Eye (tissue), 1 donor: ENCODE results near the gene TMEM271.
"Not testable (repeated sequence)": the region's sequence is repeated elsewhere in the genome, so short reads cannot be mapped to it uniquely, and the experiment has no call there.

ENCODE experiments used
- DNase-seq: peaks from one replicate; pipeline ENCODE4 v3.0.0-alpha.2; 2015

The TMEM271 gene

DNA sequence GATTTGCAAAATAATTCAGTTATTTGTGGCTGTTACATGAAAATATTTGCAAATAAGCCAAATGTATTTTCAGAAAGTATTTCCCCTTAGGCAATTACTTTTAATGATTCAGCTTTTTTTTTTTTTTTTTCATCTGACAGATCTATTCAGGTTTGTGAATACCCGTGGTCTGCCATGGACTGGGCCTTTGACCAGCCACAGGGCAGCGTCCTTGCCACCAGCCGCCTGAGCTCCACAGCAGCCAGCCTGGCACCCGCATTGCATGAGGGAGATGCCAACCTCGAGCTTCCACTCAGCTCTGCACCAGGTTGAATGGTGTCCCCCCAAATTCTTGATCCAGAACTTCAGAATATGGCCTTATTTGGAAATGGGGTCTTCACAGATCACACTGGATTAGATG, 14.7 kb downstream of the TMEM271 start:
- DNase-seq = no peak

DNA sequence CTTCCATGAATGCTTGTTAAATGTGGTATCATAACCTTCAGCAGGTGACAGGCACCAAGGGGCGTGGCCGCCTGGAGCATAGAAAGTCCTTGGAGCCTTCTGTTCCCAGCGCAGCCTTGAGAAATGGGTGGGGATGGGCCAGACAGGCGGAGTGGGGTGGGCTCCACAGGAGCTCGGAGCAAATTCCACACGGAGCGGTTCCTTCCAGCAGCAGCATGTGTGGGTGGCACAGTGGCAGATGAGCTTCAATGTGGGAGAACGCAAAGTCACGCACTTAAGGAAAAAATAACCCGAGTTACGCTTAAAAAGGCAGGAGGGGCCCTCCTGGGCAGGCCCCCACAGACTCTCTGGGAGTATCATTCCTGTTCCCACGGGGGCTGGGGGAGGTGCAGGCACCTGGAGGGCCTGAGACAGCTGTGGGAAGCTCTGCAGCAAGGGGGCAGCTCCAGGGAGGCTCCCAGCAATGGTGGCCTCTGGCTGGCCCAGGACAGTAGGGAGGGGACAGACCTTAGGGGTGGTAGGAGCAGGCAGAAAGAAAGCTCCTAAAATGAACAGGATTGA, 15.3 kb downstream of the TMEM271 start:
- no peak for DNase-seq

DNA sequence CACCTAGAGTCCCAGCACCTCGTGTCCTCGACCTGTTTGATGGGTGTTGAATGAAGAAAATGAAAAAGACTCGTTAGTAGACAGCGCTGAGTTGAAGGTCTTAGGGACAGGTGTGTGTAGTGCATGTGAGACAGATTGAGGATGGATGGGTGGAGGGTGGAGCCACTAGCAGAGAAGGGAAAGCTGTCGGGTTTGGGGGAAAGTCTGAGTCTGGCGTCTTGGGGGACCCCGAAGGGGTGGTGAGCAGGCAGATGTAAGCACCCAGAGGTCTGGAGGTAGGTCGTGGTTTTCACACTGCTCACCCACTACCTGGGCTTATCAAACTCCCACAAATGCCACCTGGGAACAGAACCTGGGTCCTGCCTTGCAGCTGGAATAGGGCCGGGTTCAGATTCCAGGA, 16.0 kb downstream of the TMEM271 start:
- DNase-seq = no peak

DNA sequence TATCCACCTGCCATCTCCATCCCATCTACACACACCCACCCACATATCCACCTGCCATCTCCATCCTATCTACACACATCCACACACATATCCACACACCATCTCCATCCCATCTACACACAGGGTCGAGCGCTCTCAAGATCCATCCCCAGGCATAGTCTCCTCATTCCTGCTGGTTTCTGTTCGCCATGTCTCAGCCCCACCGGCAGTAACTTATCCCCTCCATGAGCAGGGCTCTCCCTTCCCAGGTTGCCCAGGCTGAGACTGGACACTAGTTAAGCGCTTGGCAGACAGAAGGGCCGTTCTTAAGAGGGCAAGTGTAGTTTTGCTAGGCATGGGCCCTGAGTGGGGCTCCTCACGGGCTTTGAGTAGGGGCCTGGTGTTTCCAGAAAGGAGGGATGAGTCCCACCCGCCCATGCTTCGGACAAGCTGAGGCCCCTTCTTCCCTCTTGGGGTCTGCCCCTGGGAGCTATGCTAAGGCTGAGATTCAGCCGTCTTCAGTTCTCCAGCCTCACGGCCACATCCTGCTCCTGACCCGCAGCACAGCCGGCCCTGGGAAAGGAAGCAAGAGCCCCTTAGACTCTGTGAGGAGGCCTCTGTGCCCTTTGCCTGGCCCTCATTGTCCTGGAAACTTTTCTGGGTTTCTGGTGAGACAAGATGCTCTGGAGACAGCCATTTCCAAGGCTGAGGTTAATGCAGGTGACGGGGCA, 20.4 kb downstream of the TMEM271 start:
- DNase-seq = no peak

DNA sequence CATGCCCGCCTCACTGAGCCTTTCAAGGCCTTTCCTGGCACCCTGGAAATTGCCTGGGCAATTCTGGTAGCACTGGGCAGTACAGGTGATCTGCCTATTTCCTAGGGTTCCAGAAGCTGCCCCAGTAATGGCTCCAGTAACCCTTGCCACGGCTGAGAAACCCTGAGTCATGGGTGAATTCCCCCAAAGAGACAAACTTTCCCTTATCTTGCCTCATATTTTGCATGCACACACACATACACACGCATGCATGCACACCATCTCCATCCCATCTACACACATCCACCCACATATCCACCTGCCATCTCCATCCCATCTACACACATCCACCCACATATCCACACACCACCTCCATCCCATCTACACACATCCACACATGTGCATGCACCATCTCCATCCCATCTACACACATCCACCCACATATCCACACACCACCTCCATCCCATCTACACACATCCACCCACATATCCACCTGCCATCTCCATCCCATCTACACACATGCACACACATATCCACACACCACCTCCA, 21.2 kb downstream of the TMEM271 start:
- DNase-seq = not testable (repeated sequence)

DNA sequence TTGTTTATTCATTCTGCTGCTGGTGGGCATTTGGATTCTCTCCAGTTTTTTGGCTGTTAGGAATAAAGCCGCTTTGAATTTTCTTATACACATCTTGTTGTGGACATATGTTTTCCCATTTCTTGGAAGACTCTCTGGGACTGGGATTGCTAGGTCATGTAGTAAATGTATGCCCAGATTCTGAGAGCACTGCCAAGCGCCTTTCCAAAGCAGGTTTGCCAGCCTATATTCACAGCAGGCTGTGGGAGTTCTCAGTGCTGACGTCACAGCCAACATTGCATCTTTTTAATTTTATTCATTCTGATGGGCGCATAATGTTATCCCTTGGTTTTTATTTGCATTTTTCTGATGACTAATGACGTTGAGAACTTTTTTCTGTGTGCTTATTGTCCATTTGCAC, 24.1 kb downstream of the TMEM271 start:
- DNase-seq = no peak

DNA sequence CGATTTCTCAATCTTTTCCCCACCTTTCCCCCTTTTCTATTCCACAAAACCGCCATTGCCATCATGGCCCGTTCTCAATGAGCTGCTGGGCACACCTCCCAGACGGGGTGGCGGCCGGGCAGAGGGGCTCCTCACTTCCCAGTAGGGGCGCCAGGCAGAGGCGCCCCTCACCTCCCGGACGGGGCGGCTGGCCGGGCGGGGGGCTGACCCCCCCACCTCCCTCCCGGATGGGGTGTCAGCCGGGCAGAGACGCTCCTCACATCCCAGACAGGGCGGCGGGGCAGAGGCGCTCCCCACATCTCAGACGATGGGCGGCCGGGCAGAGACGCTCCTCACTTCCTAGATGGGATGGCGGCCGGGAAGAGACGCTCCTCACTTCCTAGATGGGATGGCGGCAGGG, 25.8 kb downstream of the TMEM271 start:
- not testable (repeated sequence) for DNase-seq

DNA sequence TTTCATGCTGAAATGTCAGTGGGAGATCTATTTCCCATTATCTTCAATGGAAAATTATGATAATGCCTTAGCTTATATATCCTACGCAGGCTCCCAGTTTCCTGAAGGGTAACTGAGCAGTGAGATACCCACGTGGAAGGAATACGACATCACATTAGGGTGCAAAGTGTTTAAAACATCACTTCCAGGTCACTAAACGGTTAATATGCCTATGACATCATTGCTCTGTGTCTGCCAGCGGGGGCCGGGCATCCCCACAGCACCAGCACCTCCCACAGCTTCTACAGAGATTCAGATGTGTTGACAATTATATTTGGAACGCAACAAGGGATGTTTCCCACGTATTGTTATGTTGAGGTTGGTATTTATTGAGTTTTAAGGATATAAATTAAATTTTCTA, 27.1 kb downstream of the TMEM271 start:
- peak; percentile 30 for DNase-seq

DNA sequence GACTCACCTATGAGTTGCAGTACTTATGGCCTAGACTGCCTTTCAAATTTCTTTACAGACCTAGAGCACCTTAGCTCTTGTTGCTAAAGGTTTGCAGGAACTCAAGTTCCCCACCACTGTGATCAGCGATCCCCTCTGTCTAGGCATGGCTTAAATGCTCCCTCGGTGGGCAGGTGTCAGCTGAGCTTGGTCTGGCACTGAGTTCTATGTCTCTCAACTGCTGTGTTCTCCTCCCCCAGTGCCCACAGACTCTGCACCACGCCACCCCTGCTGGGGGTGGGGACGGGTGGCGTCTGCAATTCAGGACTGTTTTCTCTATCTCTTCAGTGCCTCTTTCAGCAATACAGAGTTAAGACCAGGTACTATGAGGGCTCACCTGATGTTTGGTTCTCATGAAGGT, 30.5 kb downstream of the TMEM271 start:
- no peak for DNase-seq

DNA sequence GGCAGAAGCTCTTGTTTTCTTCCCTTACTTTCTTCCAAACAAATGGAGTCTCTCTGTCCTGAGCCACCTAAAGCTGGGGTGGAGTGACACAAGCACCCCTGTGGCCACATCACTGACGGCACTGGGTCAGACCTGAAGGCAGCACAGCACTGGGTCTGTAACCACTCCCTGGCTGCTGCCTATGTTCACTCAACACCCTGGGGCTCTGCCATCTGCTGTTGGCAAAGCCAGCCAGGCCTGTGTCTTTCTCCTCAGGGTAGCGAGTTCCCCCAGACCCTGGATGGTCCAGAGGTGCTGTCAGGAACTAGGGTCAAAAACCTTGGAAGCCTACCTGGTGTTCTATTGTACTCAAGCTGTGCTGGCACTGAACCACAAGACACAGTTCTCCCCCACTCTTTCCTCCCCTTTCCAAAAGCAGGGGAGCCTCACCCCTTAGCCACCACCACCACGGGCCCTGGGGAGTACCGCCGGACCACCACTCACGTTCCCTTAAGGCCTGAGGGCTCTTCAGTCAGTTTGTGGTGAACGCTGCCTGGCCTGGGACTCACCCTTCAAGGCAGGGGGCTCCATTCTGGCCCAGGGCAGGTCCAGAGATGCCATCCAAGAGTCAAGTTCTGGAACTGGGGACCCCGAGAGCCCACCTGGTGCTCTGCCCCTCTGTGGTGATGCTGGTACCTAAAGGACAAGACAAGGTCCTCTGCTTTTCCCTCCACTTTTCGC, 31.5 kb downstream of the TMEM271 start:
- no peak for DNase-seq

DNA sequence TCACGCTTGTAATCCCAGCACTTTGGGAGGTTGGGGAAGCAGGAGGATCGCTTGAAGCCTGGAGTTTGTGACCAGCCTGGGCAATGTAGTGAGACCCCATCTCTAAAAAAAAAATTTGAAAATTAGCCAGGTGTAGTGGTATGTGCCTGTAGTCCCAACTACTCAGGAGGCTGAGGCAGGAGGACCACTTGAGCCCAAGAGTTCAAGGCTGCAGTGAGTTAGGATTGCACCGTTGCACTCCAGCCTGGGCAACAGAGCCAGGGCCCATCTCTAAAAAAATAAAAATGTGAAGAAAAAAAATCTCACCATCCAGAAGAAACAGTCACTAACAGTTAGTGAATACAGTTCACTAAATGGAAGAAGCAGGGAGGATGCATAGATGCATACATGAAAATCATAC, 34.8 kb downstream of the TMEM271 start:
- DNase-seq = no peak

DNA sequence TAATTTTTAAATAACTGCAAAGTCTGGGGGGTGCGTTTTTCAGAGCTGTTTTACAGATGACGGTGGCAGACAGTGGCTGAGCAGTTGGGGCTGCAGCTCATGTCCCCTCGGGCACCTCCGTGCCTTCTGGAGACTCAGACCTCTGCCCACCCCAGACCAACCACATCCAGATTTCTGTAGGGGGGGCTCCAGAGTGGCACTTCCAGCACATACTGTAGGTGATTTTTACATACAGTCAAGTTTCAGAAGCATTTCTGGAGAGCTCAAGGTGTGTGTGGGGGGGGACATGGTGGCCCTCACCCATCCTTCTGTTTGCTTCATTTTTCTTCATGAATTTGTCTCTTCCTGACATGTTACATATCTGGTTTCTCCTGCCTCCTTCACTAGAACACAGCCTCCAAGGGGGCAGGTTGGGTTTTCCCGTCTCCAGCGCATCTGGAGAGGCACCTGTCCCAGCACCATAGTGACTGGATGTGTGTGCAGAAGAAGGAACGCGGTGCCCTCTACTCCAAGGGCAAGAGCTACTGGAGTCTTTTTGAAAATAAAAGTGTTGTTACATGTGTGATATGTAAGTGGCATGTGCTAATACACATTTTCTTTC, 37.5 kb downstream of the TMEM271 start:
- DNase-seq = no peak

- DNase-seq = no peak
These were observed 38.4 kb downstream of the TMEM271 start for GRCh38 chr4:537436-538264.

DNA sequence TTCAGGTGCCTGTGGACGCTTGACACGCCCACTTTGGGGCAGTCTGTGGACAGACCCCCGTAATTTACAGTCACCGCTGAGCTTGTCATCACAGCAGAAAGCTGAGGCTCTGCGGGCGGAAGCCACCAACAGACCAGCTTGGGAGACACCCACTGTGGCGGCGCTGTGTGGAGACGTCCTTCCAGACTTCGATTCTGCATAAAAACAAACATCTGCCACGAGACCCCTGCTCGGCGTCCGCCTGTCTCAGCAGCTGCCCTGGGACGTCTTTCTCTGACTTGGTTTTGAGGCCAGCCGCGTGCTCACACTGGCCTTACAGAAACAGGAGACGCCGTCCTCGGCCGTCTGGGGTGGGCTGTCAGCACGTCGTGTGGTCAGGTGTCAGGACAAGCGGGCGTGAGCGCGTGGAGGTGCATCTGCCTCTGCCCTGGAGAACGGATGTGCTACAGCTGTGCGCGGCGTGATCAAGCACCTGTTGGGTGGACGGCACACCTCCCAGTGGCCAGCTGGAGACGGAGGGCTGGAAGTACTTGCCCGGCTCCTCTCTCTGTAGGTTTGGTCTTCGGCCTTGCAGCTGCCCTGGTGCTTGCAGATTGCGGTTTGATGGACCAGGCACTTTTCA, 39.6 kb downstream of the TMEM271 start:
- no peak for DNase-seq

DNA sequence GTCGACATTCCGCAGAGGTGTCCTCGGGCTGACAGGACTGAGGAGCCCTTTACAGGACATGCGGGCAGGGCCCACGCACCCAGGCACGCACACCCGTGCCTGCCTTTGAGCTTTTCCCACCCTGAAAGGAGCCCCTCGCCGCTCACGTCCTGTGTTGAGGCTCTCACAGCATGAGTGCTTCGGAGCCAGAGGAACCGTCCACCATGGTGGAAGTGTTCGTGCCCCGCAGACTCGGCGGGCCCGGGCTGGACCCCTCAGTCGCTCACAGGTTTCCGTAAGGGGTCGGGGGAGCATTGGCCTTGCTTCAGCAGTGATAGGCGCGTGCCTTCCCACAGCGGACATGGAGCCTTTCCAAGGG, 40.2 kb downstream of the TMEM271 start:
- DNase-seq = no peak

DNA sequence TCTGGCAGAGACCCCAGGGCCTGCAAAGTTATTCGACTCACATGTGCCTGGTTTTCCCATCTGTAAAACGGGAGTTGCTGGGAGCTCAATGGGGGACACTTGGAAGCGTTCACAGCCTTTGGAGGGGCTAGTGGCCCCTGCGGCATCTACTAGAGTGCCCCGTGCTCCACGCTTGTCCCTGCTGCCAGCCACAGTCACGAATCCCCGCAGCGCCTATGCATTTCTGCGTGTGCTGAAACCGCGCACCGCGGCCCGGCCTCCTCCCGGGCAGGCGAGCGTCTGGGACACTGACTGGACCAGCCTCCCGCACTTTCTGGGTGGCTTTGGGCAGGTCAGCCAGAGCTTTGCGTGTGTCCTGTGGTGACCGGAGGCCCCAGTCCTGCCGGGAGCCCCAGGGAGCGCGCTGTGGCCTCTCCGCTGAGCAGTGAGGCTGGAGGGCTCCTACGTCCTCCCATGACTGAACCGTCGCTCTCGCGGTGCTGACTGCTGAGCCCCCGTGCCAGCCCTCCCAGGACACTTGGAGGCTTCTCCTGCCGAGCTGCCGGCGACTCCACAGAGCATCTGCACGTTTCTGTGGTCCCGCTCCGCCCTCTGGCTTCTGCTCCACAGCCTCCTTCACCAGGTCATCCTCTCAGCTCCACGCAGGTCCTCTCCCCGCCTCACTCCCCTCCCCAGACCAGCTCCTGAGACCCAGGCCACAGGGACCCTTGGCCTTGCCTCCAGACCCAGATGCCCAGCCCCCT, 40.7 kb downstream of the TMEM271 start:
- no peak for DNase-seq

DNA sequence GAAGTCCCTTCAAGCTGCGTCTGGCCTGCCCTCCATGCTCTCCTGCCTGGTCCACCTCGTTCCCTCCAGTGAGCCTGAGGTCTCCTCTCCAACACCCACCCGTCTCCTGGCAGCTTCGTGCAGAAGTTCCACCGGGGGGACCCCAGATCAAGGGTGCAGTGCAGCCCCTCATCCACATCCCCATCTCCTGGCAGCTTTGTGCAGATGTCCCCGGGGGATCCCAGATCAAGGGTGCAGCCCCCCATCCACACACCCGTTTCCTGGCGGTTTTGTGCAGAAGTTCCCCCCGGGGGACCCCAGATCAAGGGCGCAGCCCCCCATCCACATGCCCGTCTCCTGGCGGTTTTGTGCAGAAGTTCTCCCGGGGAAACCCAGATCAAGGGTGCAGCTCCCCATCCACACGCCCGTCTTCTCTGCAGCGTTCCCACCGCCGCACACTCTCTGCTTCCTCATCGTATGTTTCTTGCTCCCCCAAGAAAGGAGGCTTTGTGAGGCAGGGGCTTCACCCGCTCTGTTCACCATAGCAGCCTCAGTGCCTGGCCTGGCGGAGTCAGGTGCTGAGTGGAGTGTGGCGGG, 41.4 kb downstream of the TMEM271 start:
- no peak for DNase-seq

GRCh38 chr4:534101-534575, 42.0 kb downstream of the TMEM271 start:
- no peak for DNase-seq

DNA sequence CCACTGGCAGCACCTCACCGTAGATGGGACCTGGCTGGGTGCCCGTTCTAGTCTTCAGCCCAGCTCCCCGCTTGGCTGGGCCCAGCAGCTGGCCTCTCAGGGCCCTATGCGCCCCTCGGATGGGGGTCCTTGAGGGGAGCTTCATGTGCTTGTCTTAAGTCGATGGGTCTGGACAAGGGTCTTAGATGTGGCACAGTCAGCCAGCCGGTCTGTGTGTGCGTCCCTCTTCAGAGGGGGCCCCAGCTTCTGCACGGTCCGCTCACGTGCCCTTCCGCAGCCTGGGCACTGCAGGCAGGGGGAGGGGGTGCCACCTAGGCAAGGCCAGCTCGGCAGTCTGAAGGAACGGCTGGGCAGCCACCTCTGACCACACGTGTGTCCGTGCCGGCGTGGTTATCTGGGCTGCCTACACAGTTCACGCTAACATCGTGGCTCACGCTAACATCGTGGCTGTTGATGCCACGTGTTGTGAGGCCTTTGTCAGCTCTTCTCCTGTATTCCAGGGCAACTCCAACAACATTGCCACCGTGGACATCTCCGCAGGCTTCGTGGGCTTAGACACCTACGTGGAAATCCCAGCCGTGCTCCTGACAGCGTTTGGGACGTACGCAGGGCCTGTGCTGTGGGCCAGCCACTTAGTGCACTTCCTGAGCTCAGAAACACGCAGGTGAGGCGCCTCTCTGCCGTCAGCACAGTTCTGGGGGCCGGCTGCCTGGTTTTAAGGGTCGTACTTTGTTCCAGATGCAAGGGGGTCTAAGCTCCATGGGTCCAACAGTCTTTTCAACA, 42.6 kb downstream of the TMEM271 start:
- no peak for DNase-seq
